Heart left ventricle (tissue), 13 donors: Measurements from ENCODE around the gene RAD51B.

ENCODE experiments used
- CTCF ChIP-seq, 12 donors: fragments of 200-600 bp; sonication (generic) in 4 of 12; IDR thresholded peaks; one replicate each; pipeline versions ENCODE4 v1.5.0 to v1.8.0; 2018 to 2022; ENCODE audit warnings: antibody characterized with exemption in 12 of 12, mild to moderate bottlenecking in 5 of 12
- POLR2A ChIP-seq, 2 donors: fragments of 450-650 bp; IDR thresholded peaks; one replicate each; pipeline ENCODE4 v1.6.1; 2017; ENCODE audit warnings: antibody characterized with exemption in 2 of 2, mild to moderate bottlenecking in 2 of 2, moderate library complexity in 2 of 2
- donor health status: ischemic (EF 13 %, LVEDD 7.1; RV severe dilation, severe dysfunction).
- donor health status: DM: no; HTN: yes; CAD: no.
- donor health status: DM: no; HTN: no; CAD: no.
- donor health status: ischemic (EF 25% LVEDD 6.9; RV normal size, moderate dysfunction).
- donor health status: ischemic (EF 25% LVEDD 5.7; RV mildly dilated, moderate dysfunction).
- donor health status: ischemic (EF 35%, LVEDD 5.7; RV mildly dilated, moderate dysfunction).
- donor health status: nonischemic (EF 11% LVEDD 7.7; RV severe dilation, severe dysfunction).
- donor health status: DM: yes; HTN: yes; CAD: no.
- donor health status: PGD.
- donor health status: ischemic (EF 29% LVEDD 5.4; RV normal size, mild dysfunction).
- donor health status: nonischemic (EF 23%, LVEDD 6.1; RV moderate dilation, normal function).

GRCh38 chr14:68113343-68113930 is 293.9 kb downstream of the RAD51B start:
- TF ChIP-seq CTCF (IDR thresholded peaks at IDR 0.05) (no peak), POLR2A (IDR thresholded peaks at IDR 0.05) (no peak)
